ENCODE results near the gene NLK. TPM values are rescaled to one million over a fixed set of nuclear protein-coding genes. Genes with fewer than 3 reads are reported as not detected.
"Not testable (repeated sequence)": the region's sequence is repeated elsewhere in the genome, so short reads cannot be mapped to it uniquely, and the experiment has no call there.

NLK gene
- polyA plus RNA-seq, 6 donors from 2014 or later = 1.3 to 6.9 (median 2.0) TPM

- Mint-ChIP-seq H3K9me3 (peaks cover 0 to 15% (median 8%) of the 10 kb centered on the region in 7 donors), H3K36me3 (peaks cover 0 to 12% of the 10 kb centered on the region in 2 donors)
- ATAC-seq (ENCODE audit: low read depth in 2 of 2); H3K27ac Mint-ChIP-seq; H3K4me3 Mint-ChIP-seq; DNase-seq; H3K27me3 Mint-ChIP-seq; H3K4me1 Mint-ChIP-seq: not testable (repeated sequence)
Measured at GRCh38 chr17:28213578-28213977, 171.1 kb downstream of the NLK start.

GRCh38 chr17:28216052-28216451 lies 173.6 kb downstream of the NLK start:
- Mint-ChIP-seq H3K4me1 (peaks cover 0 to 2% (median 0%) of the 10 kb centered on the region in 3 donors), H3K9me3 (peaks cover 0 to 6% (median 3%) of the 10 kb centered on the region in 7 donors), H3K36me3 (peaks cover 0 to 7% of the 10 kb centered on the region in 2 donors), H3K27ac (no peak overlapping the region), H3K4me3 (no peak overlapping the region), H3K27me3 (peaks cover 0 to 8% (median 8%) of the 10 kb centered on the region in 3 donors)
- DNase-seq = no peak
- no peak for ATAC-seq (ENCODE audit: low read depth in 2 of 2)

- DNase-seq (no peak), ATAC-seq (ENCODE audit: low read depth in 2 of 2) (no peak)
- Mint-ChIP-seq H3K9me3 (peaks cover 0 to 6% (median 2%) of the 10 kb centered on the region in 7 donors), H3K4me1 (peaks cover 0 to 2% (median 0%) of the 10 kb centered on the region in 3 donors), H3K27ac (no peak overlapping the region), H3K36me3 (peaks cover 0 to 7% of the 10 kb centered on the region in 2 donors), H3K27me3 (peaks cover 0 to 13% (median 8%) of the 10 kb centered on the region in 3 donors), H3K4me3 (peak overlapping the region in 1 of 8 donors; percentile 2)
Measured at GRCh38 chr17:28216528-28216927, 174.1 kb downstream of the NLK start.

GRCh38 chr17:28219771-28220170 lies 177.3 kb downstream of the NLK start:
- H3K27ac Mint-ChIP-seq = no peak overlapping the region
- no peaks in the 10 kb centered on the region for H3K9me3 Mint-ChIP-seq
- ATAC-seq (ENCODE audit: low read depth in 2 of 2) = no peak
- peaks cover 0 to 5% (median 0%) of the 10 kb centered on the region in 3 donors for H3K27me3 Mint-ChIP-seq
- H3K4me3 Mint-ChIP-seq = no peak overlapping the region
- DNase-seq = no peak
- peaks cover 0 to 2% (median 0%) of the 10 kb centered on the region in 3 donors for H3K4me1 Mint-ChIP-seq
- no peaks in the 10 kb centered on the region for H3K36me3 Mint-ChIP-seq

- H3K27ac Mint-ChIP-seq = no peak overlapping the region
- no peaks in the 10 kb centered on the region for H3K36me3 Mint-ChIP-seq
- no peak overlapping the region for H3K4me3 Mint-ChIP-seq
- peaks cover 0 to 21% (median 13%) of the 10 kb centered on the region in 3 donors for H3K27me3 Mint-ChIP-seq
- DNase-seq (no peak), ATAC-seq (ENCODE audit: low read depth in 2 of 2) (no peak)
- H3K9me3 Mint-ChIP-seq = no peaks in the 10 kb centered on the region
- H3K4me1 Mint-ChIP-seq = peaks cover 0 to 2% (median 0%) of the 10 kb centered on the region in 3 donors
Measured at GRCh38 chr17:28221751-28222414, 179.4 kb downstream of the NLK start.

GRCh38 chr17:28225271-28225670 lies 182.8 kb downstream of the NLK start:
- no peaks in the 10 kb centered on the region for H3K36me3 Mint-ChIP-seq
- H3K27me3 Mint-ChIP-seq = peaks cover 23 to 55% (median 45%) of the 10 kb centered on the region in 3 donors
- DNase-seq (no peak), ATAC-seq (ENCODE audit: low read depth in 2 of 2) (no peak)
- H3K4me3 Mint-ChIP-seq = no peak overlapping the region
- peaks cover 7 to 14% (median 10%) of the 10 kb centered on the region in 3 donors for H3K4me1 Mint-ChIP-seq
- no peak overlapping the region for H3K27ac Mint-ChIP-seq
- no peaks in the 10 kb centered on the region for H3K9me3 Mint-ChIP-seq

- peaks cover 7 to 14% (median 10%) of the 10 kb centered on the region in 3 donors for H3K4me1 Mint-ChIP-seq
- H3K27me3 Mint-ChIP-seq = peaks cover 26 to 61% (median 51%) of the 10 kb centered on the region in 3 donors
- no peaks in the 10 kb centered on the region for H3K36me3 Mint-ChIP-seq
- no peak overlapping the region for H3K27ac Mint-ChIP-seq
- no peaks in the 10 kb centered on the region for H3K9me3 Mint-ChIP-seq
- peak overlapping the region in 1 of 8 donors; percentile 41 for H3K4me3 Mint-ChIP-seq
- ATAC-seq (ENCODE audit: low read depth in 2 of 2) (no peak), DNase-seq (no peak)
Measured at GRCh38 chr17:28225867-28226266, 183.4 kb downstream of the NLK start.

GRCh38 chr17:28226563-28227315 lies 184.3 kb downstream of the NLK start:
- H3K9me3 Mint-ChIP-seq = no peaks in the 10 kb centered on the region
- peak overlapping the region in 3 of 8 donors; percentile 35 to 78 (median 41) for H3K4me3 Mint-ChIP-seq
- ATAC-seq (ENCODE audit: low read depth in 2 of 2) (no peak), DNase-seq (no peak)
- no peaks in the 10 kb centered on the region for H3K36me3 Mint-ChIP-seq
- H3K27ac Mint-ChIP-seq = no peak overlapping the region
- peaks cover 31 to 58% (median 52%) of the 10 kb centered on the region in 3 donors for H3K27me3 Mint-ChIP-seq
- H3K4me1 Mint-ChIP-seq = peaks cover 7 to 14% (median 10%) of the 10 kb centered on the region in 3 donors

GRCh38 chr17:28227316-28228108 lies 185.0 kb downstream of the NLK start:
- Mint-ChIP-seq H3K27me3 (peaks cover 37 to 58% (median 52%) of the 10 kb centered on the region in 3 donors), H3K4me1 (peaks cover 7 to 14% (median 10%) of the 10 kb centered on the region in 3 donors), H3K27ac (peak overlapping the region in 3 of 6 donors; percentile 24 to 34 (median 34)), H3K4me3 (peak overlapping the region; percentile 45 to 90 (median 82)), H3K36me3 (no peaks in the 10 kb centered on the region), H3K9me3 (no peaks in the 10 kb centered on the region)
- DNase-seq = no peak
- ATAC-seq (ENCODE audit: low read depth in 2 of 2) = peak; percentile 27 to 49

- peak overlapping the region in 3 of 6 donors; percentile 34 to 41 (median 34) for H3K27ac Mint-ChIP-seq
- DNase-seq (no peak), ATAC-seq (ENCODE audit: low read depth in 2 of 2) (peak in 1 of 2 donors; percentile 57)
- H3K4me3 Mint-ChIP-seq = peak overlapping the region in 7 of 8 donors; percentile 45 to 90 (median 82)
- no peaks in the 10 kb centered on the region for H3K36me3 Mint-ChIP-seq
- peaks cover 7 to 14% (median 10%) of the 10 kb centered on the region in 3 donors for H3K4me1 Mint-ChIP-seq
- peaks cover 42 to 62% (median 56%) of the 10 kb centered on the region in 3 donors for H3K27me3 Mint-ChIP-seq
- no peaks in the 10 kb centered on the region for H3K9me3 Mint-ChIP-seq
Measured at GRCh38 chr17:28228109-28228840, 185.8 kb downstream of the NLK start.

GRCh38 chr17:28228986-28229729 lies 186.7 kb downstream of the NLK start:
- DNase-seq = no peak
- Mint-ChIP-seq H3K9me3 (no peaks in the 10 kb centered on the region), H3K4me3 (peak overlapping the region in 1 of 8 donors; percentile 83), H3K4me1 (peaks cover 7 to 14% (median 10%) of the 10 kb centered on the region in 3 donors), H3K27me3 (peaks cover 45 to 65% (median 60%) of the 10 kb centered on the region in 3 donors), H3K27ac (no peak overlapping the region), H3K36me3 (no peaks in the 10 kb centered on the region)
- ATAC-seq (ENCODE audit: low read depth in 2 of 2) = no peak

- DNase-seq (no peak), ATAC-seq (ENCODE audit: low read depth in 2 of 2) (no peak)
- Mint-ChIP-seq H3K9me3 (no peaks in the 10 kb centered on the region), H3K36me3 (no peaks in the 10 kb centered on the region), H3K4me1 (peaks cover 7 to 14% (median 10%) of the 10 kb centered on the region in 3 donors), H3K27ac (no peak overlapping the region), H3K4me3 (peak overlapping the region in 1 of 8 donors; percentile 23), H3K27me3 (peaks cover 45 to 72% (median 68%) of the 10 kb centered on the region in 3 donors)
Measured at GRCh38 chr17:28230011-28230410, 187.5 kb downstream of the NLK start.
